Measurements from ENCODE around the gene TAAR6. TPM values are rescaled to one million over a fixed set of nuclear protein-coding genes. Genes with fewer than 3 reads are reported as not detected.

The TAAR6 gene
- total and polyA plus RNA-seq, 2 donors (not counting 3 experiments of a cell fraction or from before 2014, with no cell fraction given): not detected

DNA sequence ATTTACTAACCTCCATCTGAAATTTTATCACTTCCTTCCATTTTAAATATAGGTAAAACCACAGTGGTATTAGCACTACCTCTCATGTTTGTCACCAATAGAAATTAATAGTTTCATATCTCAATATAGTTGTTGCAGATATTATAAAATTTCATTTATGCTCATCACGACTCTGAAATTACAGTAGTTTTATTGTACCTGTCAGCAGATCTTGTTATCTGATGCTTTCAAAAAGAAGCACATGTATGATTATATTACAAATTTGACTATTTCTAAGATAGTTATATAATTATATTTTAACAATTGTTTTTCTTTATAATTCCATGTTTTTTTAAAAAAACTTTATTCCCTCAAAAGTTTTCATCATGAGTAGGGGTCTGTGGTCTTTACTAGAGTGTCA is 14.6 kb downstream of the TAAR6 start:
- no peaks in the 10 kb centered on the region for H4K20me1 ChIP-seq (replicated peaks; ENCODE audit: control insufficient read depth, extremely low read depth, insufficient read depth, low read length)
- no peak overlapping the region for H3K9ac ChIP-seq (replicated peaks; ENCODE audit: extremely low read depth, insufficient read depth, low read length)
- no peaks in the 10 kb centered on the region for H3K4me1 ChIP-seq (ENCODE audit: control insufficient read depth, extremely low read depth, insufficient read depth, low read length)
- H3K79me2 ChIP-seq (ENCODE audit: control insufficient read depth, insufficient read depth, low read length): no peaks in the 10 kb centered on the region
- no peak overlapping the region for H2AFZ ChIP-seq (ENCODE audit: low read depth, low read length)
- no peak overlapping the region for H3K4me2 ChIP-seq (ENCODE audit: insufficient read depth, low read length)
- DNase-seq (ENCODE audit: low read depth, low spot score) (no peak), FAIRE-seq (no peak)
- no peak for TF ChIP-seq FOS (IDR thresholded peaks at IDR 0.05; ENCODE audit: borderline replicate concordance, insufficient read depth, low read length)
- no peak for TF ChIP-seq POLR2A (IDR thresholded peaks at IDR 0.05; ENCODE audit: low read depth, low read length)
- no peak for TF ChIP-seq EZH2 (IDR thresholded peaks at IDR 0.05; ENCODE audit: borderline replicate concordance, low read depth, low read length, severe bottlenecking)
- TF ChIP-seq, protein P1, sequence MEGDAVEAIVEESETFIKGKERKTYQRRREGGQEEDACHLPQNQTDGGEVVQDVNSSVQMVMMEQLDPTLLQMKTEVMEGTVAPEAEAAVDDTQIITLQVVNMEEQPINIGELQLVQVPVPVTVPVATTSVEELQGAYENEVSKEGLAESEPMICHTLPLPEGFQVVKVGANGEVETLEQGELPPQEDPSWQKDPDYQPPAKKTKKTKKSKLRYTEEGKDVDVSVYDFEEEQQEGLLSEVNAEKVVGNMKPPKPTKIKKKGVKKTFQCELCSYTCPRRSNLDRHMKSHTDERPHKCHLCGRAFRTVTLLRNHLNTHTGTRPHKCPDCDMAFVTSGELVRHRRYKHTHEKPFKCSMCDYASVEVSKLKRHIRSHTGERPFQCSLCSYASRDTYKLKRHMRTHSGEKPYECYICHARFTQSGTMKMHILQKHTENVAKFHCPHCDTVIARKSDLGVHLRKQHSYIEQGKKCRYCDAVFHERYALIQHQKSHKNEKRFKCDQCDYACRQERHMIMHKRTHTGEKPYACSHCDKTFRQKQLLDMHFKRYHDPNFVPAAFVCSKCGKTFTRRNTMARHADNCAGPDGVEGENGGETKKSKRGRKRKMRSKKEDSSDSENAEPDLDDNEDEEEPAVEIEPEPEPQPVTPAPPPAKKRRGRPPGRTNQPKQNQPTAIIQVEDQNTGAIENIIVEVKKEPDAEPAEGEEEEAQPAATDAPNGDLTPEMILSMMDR (IDR thresholded peaks at IDR 0.05; ENCODE audit: extremely low read depth in 1 of 2, insufficient read depth in 1 of 2, low read depth in 1 of 2, low read length in 2 of 2): no peak
- no peak for TF ChIP-seq MYC (IDR thresholded peaks at IDR 0.05; ENCODE audit: low read depth, low read length)
- no peak for TF ChIP-seq JUN (IDR thresholded peaks at IDR 0.05; ENCODE audit: borderline replicate concordance, insufficient read depth, insufficient read length, low read depth)
- no peak for TF ChIP-seq GATA2 (IDR thresholded peaks at IDR 0.05; ENCODE audit: insufficient read depth, insufficient read length, low read depth, low read length)
- TF ChIP-seq POLR2AphosphoS5 (IDR thresholded peaks at IDR 0.05; ENCODE audit: insufficient read depth, low read depth, low read length): no peak
- TF ChIP-seq, protein P2, sequence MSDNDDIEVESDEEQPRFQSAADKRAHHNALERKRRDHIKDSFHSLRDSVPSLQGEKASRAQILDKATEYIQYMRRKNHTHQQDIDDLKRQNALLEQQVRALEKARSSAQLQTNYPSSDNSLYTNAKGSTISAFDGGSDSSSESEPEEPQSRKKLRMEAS (IDR thresholded peaks at IDR 0.05; ENCODE audit: insufficient read depth, insufficient read length): no peak
- intact Hi-C loops (cut with micrococcal nuclease) (no loop called here), dilution Hi-C loops (cut with MboI; ENCODE audit: extremely low pct_ligation_motif_present, low sequenced_read_pairs) (no loop called here)
- no peaks in the 10 kb centered on the region for H3K9me1 ChIP-seq (replicated peaks; ENCODE audit: control insufficient read depth, extremely low read depth, insufficient read depth, low read length)
- H3K9me3 ChIP-seq (replicated peaks; ENCODE audit: control insufficient read depth, insufficient read depth, low read length): no peaks in the 10 kb centered on the region
- no TSS peak for BruUV-seq (replicated peaks)
- H3K27me3 ChIP-seq (ENCODE audit: control insufficient read depth in 2 of 2, insufficient read depth in 2 of 2, low read length in 2 of 2): peaks cover 0 to 2% of the 10 kb centered on the region in 2 experiments
- no peak overlapping the region for H3K27ac ChIP-seq (ENCODE audit: insufficient read depth, low read depth, low read length)
- CTCF ChIA-PET: no interaction called here
- POLR2A ChIA-PET: no interaction called here
- H3K36me3 ChIP-seq (ENCODE audit: control insufficient read depth in 2 of 2, extremely low read depth in 1 of 2, insufficient read depth in 2 of 2, low read length in 2 of 2): no peaks in the 10 kb centered on the region
- no peak overlapping the region for H3K4me3 ChIP-seq (replicated peaks in 1 of 3; ENCODE audit: insufficient read depth in 1 of 3, low read depth in 1 of 3, low read length in 3 of 3)
